A549 (cell line): ENCODE results near the gene CELF5. TPM values are rescaled to one million over a fixed set of nuclear protein-coding genes. Genes with fewer than 3 reads are reported as not detected.

Source experiments
- ATAC-seq, 2 experiments: fragments of 200-7000 bp in 1 of 2; fragments of >200 bp in 1 of 2; cut with Nextera tagmentation in 1 of 2; cut with Tn5 transposase in 1 of 2; 3 replicates each; pipeline versions ENCODE4 v1.8.0 to v1.9.1; 2018 to 2020; ENCODE audit warnings: mild to moderate bottlenecking in 1 of 2, moderate library complexity in 1 of 2
- CTCF ChIA-PET: fragments of 300-600 bp; sonication (Branson Sonifier 250); formaldehyde crosslinking; extraction: SDS; loops from one replicate; lab custom pipeline; 2021; ENCODE audit warnings: antibody characterized with exemption, inconsistent platforms; lab: Yijun Ruan, JAX
- POLR2A ChIA-PET: fragments of 350-600 bp; formaldehyde crosslinking; extraction: SDS; loops from one replicate; lab custom pipeline; 2021; ENCODE audit warnings: antibody characterized with exemption, inconsistent platforms; lab: Yijun Ruan, JAX
- DNase-seq, 2 experiments: peaks; one replicate each; pipeline versions ENCODE4 v3.0.0 to v3.0.0-alpha.2; 2011 to 2016; ENCODE audit warnings: low read depth in 1 of 2, low spot score in 1 of 2
- FAIRE-seq: peaks from 2 replicates; lab custom pipeline; 2011; peaks lifted over from hg19 to GRCh38; lab: Jason Lieb, UNC
- H3K27ac ChIP-seq, 2 experiments: fragments of >200 bp; sonication (Bioruptor Twin); formaldehyde crosslinking; 3 replicates each; pipeline ENCODE4 v1.5.1; 2016 to 2017
- H3K4me1 ChIP-seq: fragments of >200 bp; sonication (Bioruptor Twin); formaldehyde crosslinking; 3 replicates; pipeline ENCODE4 v1.6.1; 2016
- H3K4me2 ChIP-seq: fragments of >200 bp; sonication (Bioruptor Twin); formaldehyde crosslinking; 3 replicates; pipeline ENCODE4 v1.6.1; 2016
- H3K4me3 ChIP-seq: fragments of >200 bp; sonication (Bioruptor Twin); formaldehyde crosslinking; 3 replicates; pipeline ENCODE4 v1.5.1; 2016
- H3K9me3 ChIP-seq: fragments of >200 bp; sonication (Bioruptor Twin); formaldehyde crosslinking; 3 replicates; pipeline ENCODE4 v1.6.1; 2016
- BHLHE40 ChIP-seq: IDR thresholded peaks from 2 replicates; pipeline ENCODE4 v1.6.1; 2012; ENCODE audit warnings: low read depth, low read length, inconsistent platforms
- CBX8 ChIP-seq: fragments of 200-600 bp; sonication (generic); IDR thresholded peaks from 2 replicates; pipeline ENCODE4 v1.6.1; 2016
- CTCF ChIP-seq: fragments of >200 bp; sonication (Bioruptor Twin); formaldehyde crosslinking; IDR thresholded peaks from 3 replicates; pipeline ENCODE4 v1.5.1; 2016
- EHF ChIP-seq: fragments of 250-450 bp; sonication (Bioruptor Pico); IDR thresholded peaks from 2 replicates; pipeline ENCODE4 v1.5.0; 2020; ENCODE audit warnings: mild to moderate bottlenecking
- FOSB ChIP-seq: fragments of 250-450 bp; sonication (Bioruptor Pico); IDR thresholded peaks from 2 replicates; pipeline ENCODE4 v1.5.0; 2020; ENCODE audit warnings: mild to moderate bottlenecking, moderate library complexity
- FOSL2 ChIP-seq, 2 experiments: fragments of 450-650 bp in 1 of 2; fragments of >200 bp in 1 of 2; sonication (Bioruptor Twin) in 1 of 2; formaldehyde crosslinking; IDR thresholded peaks; 2 replicates each; pipeline versions ENCODE4 v1.5.0 to v1.6.1; 2016 to 2020; ENCODE audit warnings: mild to moderate bottlenecking in 1 of 2, moderate library complexity in 1 of 2
- HDAC2 ChIP-seq: fragments of 200-600 bp; sonication (generic); IDR thresholded peaks from 2 replicates; pipeline ENCODE4 v1.6.1; 2016
- HES2 ChIP-seq: fragments of >200 bp; sonication (Bioruptor Twin); formaldehyde crosslinking; IDR thresholded peaks from 2 replicates; pipeline ENCODE4 v1.6.1; 2016
- HEYL ChIP-seq: fragments of 250-450 bp; sonication (Bioruptor Pico); IDR thresholded peaks from 2 replicates; pipeline ENCODE4 v1.8.0; 2021; ENCODE audit warnings: mild to moderate bottlenecking, moderate library complexity
- HMGXB4 ChIP-seq: fragments of 250-450 bp; sonication (Bioruptor Pico); IDR thresholded peaks from 2 replicates; pipeline ENCODE4 v1.5.0; 2021; ENCODE audit warnings: mild to moderate bottlenecking, moderate library complexity, borderline replicate concordance
- KDM1A ChIP-seq: fragments of 200-600 bp; sonication (generic); IDR thresholded peaks from 2 replicates; pipeline ENCODE4 v1.6.1; 2016; ENCODE audit warnings: low read depth, mild to moderate bottlenecking
- MAX ChIP-seq: IDR thresholded peaks from 2 replicates; pipeline ENCODE4 v1.6.1; 2012
- POLR2A ChIP-seq: IDR thresholded peaks from 2 replicates; pipeline ENCODE4 v1.6.1; 2012; ENCODE audit warnings: mild to moderate bottlenecking, low read length
- RAD21 ChIP-seq, 2 experiments: fragments of >200 bp in 1 of 2; sonication (Bioruptor Twin) in 1 of 2; formaldehyde crosslinking in 1 of 2; IDR thresholded peaks in 1 of 2; conservative IDR thresholded peaks in 1 of 2; 2 replicates in 1 of 2; 3 replicates in 1 of 2; pipeline ENCODE4 v1.6.1; 2012 to 2018; ENCODE audit warnings: inconsistent platforms in 1 of 2
- RCOR1 ChIP-seq: fragments of 150-350 bp; IDR thresholded peaks from 2 replicates; pipeline ENCODE4 v1.6.1; 2014; ENCODE audit warnings: antibody characterized with exemption, low read length, low read depth
- REST ChIP-seq: fragments of 200-600 bp; sonication (generic); IDR thresholded peaks from 2 replicates; pipeline ENCODE4 v1.6.1; 2016; ENCODE audit warnings: antibody characterized with exemption, mild to moderate bottlenecking, moderate library complexity
- RNF2 ChIP-seq: fragments of 200-600 bp; sonication (generic); IDR thresholded peaks from 2 replicates; pipeline ENCODE4 v1.6.1; 2016; ENCODE audit warnings: low read depth, mild to moderate bottlenecking, antibody characterized with exemption, moderate library complexity, borderline replicate concordance
- SMC3 ChIP-seq: fragments of >200 bp; sonication (Bioruptor Twin); formaldehyde crosslinking; IDR thresholded peaks from 3 replicates; pipeline ENCODE4 v1.6.1; 2018; ENCODE audit warnings: inconsistent platforms
- SREBF2 ChIP-seq: fragments of 450-650 bp; IDR thresholded peaks from 2 replicates; pipeline ENCODE4 v1.6.1; 2014; ENCODE audit warnings: mild to moderate bottlenecking, moderate library complexity
- USF2 ChIP-seq: fragments of 450-650 bp; IDR thresholded peaks from 2 replicates; pipeline ENCODE4 v1.6.1; 2014; ENCODE audit warnings: antibody characterized with exemption
- ZFP36 ChIP-seq: fragments of 450-650 bp; IDR thresholded peaks from 2 replicates; pipeline ENCODE4 v1.6.1; 2014; ENCODE audit warnings: borderline replicate concordance; ENCODE audit not compliant: partially characterized antibody
- ZSCAN20 ChIP-seq: fragments of 250-450 bp; sonication (Bioruptor Pico); IDR thresholded peaks from 2 replicates; pipeline ENCODE4 v1.8.0; 2022; ENCODE audit warnings: mild to moderate bottlenecking, moderate library complexity
- WGBS: methylation state at CpG from one replicate; pipeline ENCODE4 v1.1.6; 2017; ENCODE audit errors: missing lambda C conversion rate; 5-methylcytosine and 5-hydroxymethylcytosine counted together
- polyA plus RNA-seq, 4 experiments: library from polyadenylated mRNA; depleted of rRNA in 3 of 4; stranded (reverse); fragments of >200 nt; fragmentation: RNase III in 1 of 4; extraction: RNeasy Plus Mini Kit Qiagen cat#74134 plus additional on column Dnase treatment in 1 of 4; gene quantifications; 2 replicates in 3 of 4; 3 replicates in 1 of 4; pipeline ENCODE4 v1.2.3, GENCODE V29; 2011 to 2017

Gene CELF5
- polyA plus RNA-seq, 2 of the 4 experiments (the other 2 are of a cell fraction): 0.31 to 0.61 TPM

GRCh38 chr19:3210347-3211017 lies 14.0 kb upstream of the CELF5 start:
- Histone ChIP-seq H3K9me3 (no peaks in the 10 kb centered on the region), H3K27ac (no peak overlapping the region), H3K4me2 (no peak overlapping the region), H3K4me3 (no peak overlapping the region), H3K4me1 (no peaks in the 10 kb centered on the region)
- CTCF ChIA-PET: interaction anchor here (0.6 to 3.7 kb wide), 7 partner anchors 11 to 563 kb away, joined by 3 to 13 read pairs (median 3); partner anchors contain the start of gene CELF5
- WGBS: 51% methylated on average over 12 of the region's 20 CpGs
- POLR2A ChIA-PET: no interaction called here
- peak; percentile 35 to 60 for DNase-seq
- TF ChIP-seq BHLHE40: no peak
- TF ChIP-seq REST: no peak
- no peak for TF ChIP-seq SREBF2
- peak; percentile 91 for TF ChIP-seq ZFP36
- no peak for TF ChIP-seq FOSL2 (IDR thresholded peaks at IDR 0.05)
- TF ChIP-seq FOSL2 (CRISPR knock-in tag; IDR thresholded peaks at IDR 0.05): 0 out of 2 replicates have a peak, but pooled peaks have one; percentile 18
- no peak for TF ChIP-seq USF2
- TF ChIP-seq HDAC2: no peak
- no peak for TF ChIP-seq HMGXB4
- no peak for TF ChIP-seq HEYL (CRISPR knock-in tag)
- TF ChIP-seq MAX: no peak
- peak; percentile 82; the same call in 1 of the 2 replicates for TF ChIP-seq KDM1A
- 0 out of 3 replicates have a peak, but pooled peaks have one; percentile 21 for TF ChIP-seq SMC3
- peak; percentile 43 for TF ChIP-seq CTCF
- no peak for TF ChIP-seq RCOR1
- TF ChIP-seq RAD21 (conservative IDR thresholded peaks at IDR 0.05 in 1 of 2, IDR thresholded peaks at IDR 0.05 in 1 of 2): peak in 1 of 2 experiments; percentile 29; a peak in 1 of 5 replicates
- TF ChIP-seq CBX8: no peak
- ATAC-seq: peak; percentile 78 to 86
- no peak for FAIRE-seq

- no peak for FAIRE-seq
Observed at GRCh38 chr19:3211191-3211590, 13.3 kb upstream of the CELF5 start.

More at GRCh38 chr19:3211191-3211590, 13.3 kb upstream of the CELF5 start:
- no peak for TF ChIP-seq BHLHE40
- no peak for TF ChIP-seq USF2
- TF ChIP-seq ZFP36: no peak
- no peak for TF ChIP-seq CTCF
- TF ChIP-seq POLR2A: no peak
- TF ChIP-seq HES2: no peak
- no peak for TF ChIP-seq EHF (CRISPR knock-in tag)
- TF ChIP-seq RCOR1: no peak
- TF ChIP-seq ZSCAN20 (CRISPR knock-in tag): no peak
- TF ChIP-seq RNF2: no peak
- no peak for TF ChIP-seq FOSB
- ChIA-PET POLR2A (no interaction called here), CTCF (interaction anchor here (0.6 to 3.7 kb wide), 8 partner anchors 10 to 380 kb away, joined by 3 to 13 read pairs (median 4); partner anchors contain the start of gene CELF5)
- Histone ChIP-seq H3K4me3 (no peak overlapping the region), H3K4me1 (no peaks in the 10 kb centered on the region), H3K9me3 (no peaks in the 10 kb centered on the region), H3K27ac (no peak overlapping the region), H3K4me2 (no peak overlapping the region)
- ATAC-seq (no peak; a peak in 2 of 6 replicates), DNase-seq (no peak)
- 95% methylated on average over 5 of the region's 12 CpGs for WGBS
